ENCODE data around the gene ARHGAP10. TPM values are rescaled to one million over a fixed set of nuclear protein-coding genes. Genes with fewer than 3 reads are reported as not detected.

The ARHGAP10 gene
- total RNA-seq, 1 donor from 2014 or later, result 15.5 TPM

DNA sequence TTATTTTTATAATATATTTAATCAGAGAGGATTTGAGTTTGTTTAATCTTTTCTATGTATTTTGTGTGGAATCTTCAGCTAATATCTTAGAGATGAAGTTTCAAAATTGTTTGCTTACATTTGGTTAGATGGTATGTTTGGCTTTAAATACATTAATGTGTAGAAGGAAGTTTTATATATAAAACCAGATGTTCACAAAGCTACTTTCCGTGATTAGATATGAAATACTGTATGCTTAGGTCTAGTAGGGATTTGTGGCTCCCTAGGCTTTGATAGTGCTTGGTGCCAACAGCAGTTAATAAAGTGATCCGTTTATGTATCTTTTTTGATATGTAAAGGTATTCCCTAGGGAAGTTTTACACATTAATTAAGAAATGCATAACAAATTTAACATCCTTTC lies 223.0 kb downstream of the ARHGAP10 start:
- Histone ChIP-seq H3K4me3 (ENCODE audit: low read depth, low read length) (no peak overlapping the region), H3K27me3 (ENCODE audit: control insufficient read depth, insufficient read depth, low read length) (no peaks in the 10 kb centered on the region), H3K36me3 (ENCODE audit: control insufficient read depth, insufficient read depth, low read length) (no peaks in the 10 kb centered on the region)
- TF ChIP-seq, protein P1, sequence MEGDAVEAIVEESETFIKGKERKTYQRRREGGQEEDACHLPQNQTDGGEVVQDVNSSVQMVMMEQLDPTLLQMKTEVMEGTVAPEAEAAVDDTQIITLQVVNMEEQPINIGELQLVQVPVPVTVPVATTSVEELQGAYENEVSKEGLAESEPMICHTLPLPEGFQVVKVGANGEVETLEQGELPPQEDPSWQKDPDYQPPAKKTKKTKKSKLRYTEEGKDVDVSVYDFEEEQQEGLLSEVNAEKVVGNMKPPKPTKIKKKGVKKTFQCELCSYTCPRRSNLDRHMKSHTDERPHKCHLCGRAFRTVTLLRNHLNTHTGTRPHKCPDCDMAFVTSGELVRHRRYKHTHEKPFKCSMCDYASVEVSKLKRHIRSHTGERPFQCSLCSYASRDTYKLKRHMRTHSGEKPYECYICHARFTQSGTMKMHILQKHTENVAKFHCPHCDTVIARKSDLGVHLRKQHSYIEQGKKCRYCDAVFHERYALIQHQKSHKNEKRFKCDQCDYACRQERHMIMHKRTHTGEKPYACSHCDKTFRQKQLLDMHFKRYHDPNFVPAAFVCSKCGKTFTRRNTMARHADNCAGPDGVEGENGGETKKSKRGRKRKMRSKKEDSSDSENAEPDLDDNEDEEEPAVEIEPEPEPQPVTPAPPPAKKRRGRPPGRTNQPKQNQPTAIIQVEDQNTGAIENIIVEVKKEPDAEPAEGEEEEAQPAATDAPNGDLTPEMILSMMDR (IDR thresholded peaks at IDR 0.05; ENCODE audit: insufficient read depth, low read length, poor library complexity, severe bottlenecking), result no peak
- DNase-seq (ENCODE audit: low read depth), result no peak

DNA sequence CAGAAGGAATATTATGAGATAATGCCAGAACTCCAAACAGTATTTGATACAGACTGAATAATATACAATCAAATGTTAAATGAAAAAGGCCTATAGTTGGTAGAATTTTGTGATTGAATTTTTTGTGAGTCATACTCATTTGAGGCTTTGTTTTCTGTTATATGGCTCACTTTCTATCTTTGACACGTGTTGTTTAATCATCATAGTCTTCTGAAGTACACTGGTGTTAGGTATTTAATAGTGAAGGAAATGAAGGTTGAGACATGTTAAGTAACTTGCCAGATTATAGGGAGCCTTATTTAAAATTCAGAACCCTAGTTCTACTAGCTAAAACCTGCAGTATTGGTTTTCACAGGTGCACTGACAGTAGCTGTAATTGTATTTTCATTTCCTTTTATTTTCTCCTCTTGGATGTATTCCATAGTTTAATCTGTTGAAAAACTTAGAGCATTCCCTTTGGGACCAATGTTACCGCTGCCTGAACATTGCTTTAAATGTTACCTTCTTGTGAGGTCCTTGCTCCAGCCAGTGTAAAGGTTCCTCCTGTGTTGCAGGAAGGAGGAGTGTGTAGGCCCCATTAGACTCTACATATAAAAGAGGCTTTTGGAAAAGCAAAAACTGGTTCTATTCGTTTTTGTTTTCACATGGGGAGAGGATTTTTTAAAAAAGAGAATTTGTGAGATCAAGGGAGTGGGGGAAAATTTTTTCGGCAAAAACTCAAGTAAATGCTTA lies 224.1 kb downstream of the ARHGAP10 start:
- no peak overlapping the region for H3K4me3 ChIP-seq (ENCODE audit: low read depth, low read length)
- no peaks in the 10 kb centered on the region for H3K36me3 ChIP-seq (ENCODE audit: control insufficient read depth, insufficient read depth, low read length)
- no peaks in the 10 kb centered on the region for H3K27me3 ChIP-seq (ENCODE audit: control insufficient read depth, insufficient read depth, low read length)
- TF ChIP-seq, protein P1 (IDR thresholded peaks at IDR 0.05; ENCODE audit: insufficient read depth, low read length, poor library complexity, severe bottlenecking), result no peak
- DNase-seq (ENCODE audit: low read depth), result no peak

DNA sequence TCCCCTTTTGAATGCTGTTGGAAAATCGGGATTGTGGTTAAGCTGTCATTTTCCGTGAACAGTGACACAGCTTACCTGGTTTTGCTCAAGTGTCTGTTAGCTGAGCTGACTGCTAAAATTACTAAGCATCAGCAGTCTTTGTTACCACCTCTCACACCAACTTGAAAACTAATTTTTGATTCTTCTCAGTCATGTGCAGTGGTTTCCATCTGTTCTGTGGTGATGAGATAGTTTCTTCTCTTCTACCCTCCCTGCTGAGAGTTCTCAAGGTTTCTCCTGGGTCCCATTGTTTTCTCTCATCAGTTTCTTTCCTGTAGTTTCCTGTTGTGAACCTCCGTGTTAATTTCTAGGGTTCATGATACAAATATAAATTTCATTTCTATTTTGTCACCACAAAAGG lies 225.6 kb downstream of the ARHGAP10 start:
- no peaks in the 10 kb centered on the region for H3K36me3 ChIP-seq (ENCODE audit: control insufficient read depth, insufficient read depth, low read length)
- no peak overlapping the region for H3K4me3 ChIP-seq (ENCODE audit: low read depth, low read length)
- no peaks in the 10 kb centered on the region for H3K27me3 ChIP-seq (ENCODE audit: control insufficient read depth, insufficient read depth, low read length)
- TF ChIP-seq, protein P1 (IDR thresholded peaks at IDR 0.05; ENCODE audit: insufficient read depth, low read length, poor library complexity, severe bottlenecking), result no peak
- no peak for DNase-seq (ENCODE audit: low read depth)

DNA sequence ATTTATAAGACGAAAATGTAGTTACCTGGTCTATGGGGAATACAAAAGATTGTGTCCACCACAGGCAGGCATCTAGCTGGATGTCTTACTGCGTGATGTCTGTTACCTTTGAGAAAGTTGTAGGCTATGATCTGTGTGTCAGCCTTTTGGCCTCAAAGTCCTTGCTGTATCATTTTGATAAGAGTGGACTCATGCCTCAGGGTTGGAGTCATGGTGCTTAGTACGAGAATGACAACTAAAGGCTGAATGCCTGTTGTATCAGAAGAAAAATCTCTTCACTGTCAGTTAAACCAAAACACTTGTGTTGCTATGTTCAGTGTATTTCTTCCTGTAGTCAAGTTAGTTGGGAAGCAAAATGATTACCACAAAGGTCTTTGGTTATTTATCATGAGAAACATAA lies 226.2 kb downstream of the ARHGAP10 start:
- Histone ChIP-seq H3K4me3 (ENCODE audit: low read depth, low read length) (no peak overlapping the region), H3K27me3 (ENCODE audit: control insufficient read depth, insufficient read depth, low read length) (no peaks in the 10 kb centered on the region), H3K36me3 (ENCODE audit: control insufficient read depth, insufficient read depth, low read length) (no peaks in the 10 kb centered on the region)
- TF ChIP-seq, protein P1 (IDR thresholded peaks at IDR 0.05; ENCODE audit: insufficient read depth, low read length, poor library complexity, severe bottlenecking), result no peak
- no peak for DNase-seq (ENCODE audit: low read depth)

DNA sequence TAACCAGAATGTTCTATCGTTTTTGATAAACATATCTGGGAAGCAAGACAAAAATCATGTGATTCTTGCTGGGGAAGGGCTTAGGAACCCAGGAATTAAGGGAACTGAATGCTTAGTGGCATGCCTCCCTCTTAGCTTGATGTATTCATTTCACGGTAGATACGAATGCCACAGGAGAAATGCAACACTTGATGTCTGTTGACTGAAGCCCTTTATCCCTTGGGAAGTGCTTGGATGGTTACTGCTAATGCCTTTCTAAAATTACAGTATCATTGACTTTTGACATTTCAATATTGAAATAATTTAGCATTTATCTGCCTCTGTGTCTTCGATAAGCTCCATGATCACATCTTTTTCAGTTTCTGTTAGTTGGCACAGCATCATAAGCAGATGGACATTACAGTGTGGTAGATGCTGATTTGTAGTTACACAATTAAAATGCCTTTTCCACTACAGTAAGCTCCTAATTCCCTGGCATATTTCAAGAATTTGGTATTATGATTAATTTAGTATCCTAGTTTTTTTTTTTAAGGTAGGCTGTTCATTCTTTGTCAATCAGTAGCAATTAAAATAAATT lies 226.7 kb downstream of the ARHGAP10 start:
- no peak for DNase-seq (ENCODE audit: low read depth)
- no peak overlapping the region for H3K4me3 ChIP-seq (ENCODE audit: low read depth, low read length)
- TF ChIP-seq, protein P1 (IDR thresholded peaks at IDR 0.05; ENCODE audit: insufficient read depth, low read length, poor library complexity, severe bottlenecking), result no peak
- H3K36me3 ChIP-seq (ENCODE audit: control insufficient read depth, insufficient read depth, low read length), result no peaks in the 10 kb centered on the region
- H3K27me3 ChIP-seq (ENCODE audit: control insufficient read depth, insufficient read depth, low read length), result no peaks in the 10 kb centered on the region

Measured in kidney epithelial cell (primary cell).